ENCODE measurements around the gene CYTH1. TPM values are rescaled to one million over a fixed set of nuclear protein-coding genes. Genes with fewer than 3 reads are reported as not detected.

CYTH1 gene
- total RNA-seq, 1 experiment from 2014 or later, result 40.3 TPM

DNA sequence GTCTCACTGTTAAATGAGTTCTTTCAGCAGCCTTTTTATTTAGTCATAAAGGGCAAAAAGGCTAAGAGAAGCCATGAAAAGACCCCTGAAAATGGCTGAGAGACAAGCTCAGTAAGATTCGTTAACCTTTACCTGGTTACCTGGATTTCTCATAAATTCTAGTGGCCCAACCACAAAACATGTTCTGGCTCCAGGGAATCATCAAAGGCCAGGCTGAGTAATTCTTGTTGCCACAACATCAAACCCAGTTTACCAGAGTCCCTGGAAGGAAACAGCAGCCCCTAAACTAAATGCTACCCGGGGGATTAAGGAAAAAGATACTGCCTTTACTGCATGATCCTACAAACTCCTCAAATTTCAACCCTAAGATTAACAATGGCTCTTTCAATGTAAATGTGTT, 15.8 kb downstream of the CYTH1 start:
- Histone ChIP-seq H3K27me3 (ENCODE audit: insufficient read depth, low read depth) (no peaks in the 10 kb centered on the region), H3K36me3 (ENCODE audit: low read depth) (no peaks in the 10 kb centered on the region), H3K79me2 (ENCODE audit: low read depth) (no peaks in the 10 kb centered on the region), H3K4me2 (no peak overlapping the region), H3K27ac (no peak overlapping the region), H3K4me3 (no peak overlapping the region), H4K20me1 (ENCODE audit: insufficient read depth) (no peaks in the 10 kb centered on the region), H2AFZ (no peak overlapping the region), H3K9me3 (ENCODE audit: insufficient read depth, low read depth) (no peaks in the 10 kb centered on the region), H3K4me1 (replicated peaks; ENCODE audit: insufficient read depth) (peaks cover 9% of the 10 kb centered on the region; the same call in 1 of the 2 replicates), H3K9me2 (ENCODE audit: insufficient read depth) (no peaks in the 10 kb centered on the region), H3F3A (ENCODE audit: insufficient read depth, low read depth) (no peaks in the 10 kb centered on the region; the same call in 1 of the 2 replicates)
- TF ChIP-seq EZH2 (IDR thresholded peaks at IDR 0.05; ENCODE audit: low read depth), result no peak
- TF ChIP-seq, protein P1, sequence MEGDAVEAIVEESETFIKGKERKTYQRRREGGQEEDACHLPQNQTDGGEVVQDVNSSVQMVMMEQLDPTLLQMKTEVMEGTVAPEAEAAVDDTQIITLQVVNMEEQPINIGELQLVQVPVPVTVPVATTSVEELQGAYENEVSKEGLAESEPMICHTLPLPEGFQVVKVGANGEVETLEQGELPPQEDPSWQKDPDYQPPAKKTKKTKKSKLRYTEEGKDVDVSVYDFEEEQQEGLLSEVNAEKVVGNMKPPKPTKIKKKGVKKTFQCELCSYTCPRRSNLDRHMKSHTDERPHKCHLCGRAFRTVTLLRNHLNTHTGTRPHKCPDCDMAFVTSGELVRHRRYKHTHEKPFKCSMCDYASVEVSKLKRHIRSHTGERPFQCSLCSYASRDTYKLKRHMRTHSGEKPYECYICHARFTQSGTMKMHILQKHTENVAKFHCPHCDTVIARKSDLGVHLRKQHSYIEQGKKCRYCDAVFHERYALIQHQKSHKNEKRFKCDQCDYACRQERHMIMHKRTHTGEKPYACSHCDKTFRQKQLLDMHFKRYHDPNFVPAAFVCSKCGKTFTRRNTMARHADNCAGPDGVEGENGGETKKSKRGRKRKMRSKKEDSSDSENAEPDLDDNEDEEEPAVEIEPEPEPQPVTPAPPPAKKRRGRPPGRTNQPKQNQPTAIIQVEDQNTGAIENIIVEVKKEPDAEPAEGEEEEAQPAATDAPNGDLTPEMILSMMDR (conservative IDR thresholded peaks at IDR 0.05), result no peak
- intact Hi-C loops (cut with micrococcal nuclease; ENCODE audit: unreplicated experiment), result no loop called here
- CTCF ChIA-PET, result interaction anchor here (0.6 to 0.8 kb wide), 2 partner anchors 76 to 88 kb away, joined by 8 to 19 read pairs; no protein-coding TSS in a partner anchor
- no TSS peak for BruUV-seq (replicated peaks)
- DNase-seq, result no peak
- POLR2A ChIA-PET (ENCODE audit: unreplicated experiment), result interaction anchor here (0.7 kb wide), 1 partner anchor 467 kb away, joined by 11 read pairs; no protein-coding TSS in a partner anchor

DNA sequence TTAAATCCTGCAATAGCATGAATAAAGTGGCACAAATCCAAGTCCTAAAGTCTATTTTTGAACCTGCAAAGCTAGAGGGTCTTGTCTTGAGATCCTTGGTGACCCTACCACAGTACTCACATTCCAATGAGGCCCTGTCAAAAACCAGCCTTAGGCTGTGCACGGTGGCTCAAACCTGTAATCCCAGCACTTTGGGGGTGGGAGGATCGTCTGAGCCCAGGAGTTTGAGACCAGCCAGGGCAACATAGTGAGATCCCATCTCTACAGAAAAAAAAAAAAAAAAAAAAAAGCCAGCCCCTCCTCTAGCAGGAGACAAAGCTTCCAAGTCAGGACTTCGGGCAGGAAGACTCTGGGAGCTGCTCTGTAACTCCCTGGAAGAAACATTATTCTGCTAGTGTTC, 16.3 kb downstream of the CYTH1 start:
- H3F3A ChIP-seq (ENCODE audit: insufficient read depth, low read depth), result no peaks in the 10 kb centered on the region; the same call in 1 of the 2 replicates
- no peak overlapping the region for H2AFZ ChIP-seq
- H3K27ac ChIP-seq, result no peak overlapping the region
- H3K27me3 ChIP-seq (ENCODE audit: insufficient read depth, low read depth), result no peaks in the 10 kb centered on the region
- no TSS peak for BruUV-seq (replicated peaks)
- H3K4me2 ChIP-seq, result no peak overlapping the region
- H4K20me1 ChIP-seq (ENCODE audit: insufficient read depth), result no peaks in the 10 kb centered on the region
- ChIA-PET CTCF (interaction anchor here (0.6 to 0.8 kb wide), 2 partner anchors 77 to 89 kb away, joined by 8 to 19 read pairs; no protein-coding TSS in a partner anchor), POLR2A (ENCODE audit: unreplicated experiment) (interaction anchor here (0.7 kb wide), 1 partner anchor 467 kb away, joined by 11 read pairs; no protein-coding TSS in a partner anchor)
- intact Hi-C loops (cut with micrococcal nuclease; ENCODE audit: unreplicated experiment), result no loop called here
- H3K36me3 ChIP-seq (ENCODE audit: low read depth), result no peaks in the 10 kb centered on the region
- H3K4me1 ChIP-seq (replicated peaks; ENCODE audit: insufficient read depth), result peaks cover 9% of the 10 kb centered on the region; the same call in 1 of the 2 replicates
- H3K79me2 ChIP-seq (ENCODE audit: low read depth), result no peaks in the 10 kb centered on the region
- no peaks in the 10 kb centered on the region for H3K9me3 ChIP-seq (ENCODE audit: insufficient read depth, low read depth)
- DNase-seq, result no peak
- H3K9me2 ChIP-seq (ENCODE audit: insufficient read depth), result no peaks in the 10 kb centered on the region
- no peak overlapping the region for H3K4me3 ChIP-seq
- TF ChIP-seq, protein P1 (conservative IDR thresholded peaks at IDR 0.05), result no peak

DNA sequence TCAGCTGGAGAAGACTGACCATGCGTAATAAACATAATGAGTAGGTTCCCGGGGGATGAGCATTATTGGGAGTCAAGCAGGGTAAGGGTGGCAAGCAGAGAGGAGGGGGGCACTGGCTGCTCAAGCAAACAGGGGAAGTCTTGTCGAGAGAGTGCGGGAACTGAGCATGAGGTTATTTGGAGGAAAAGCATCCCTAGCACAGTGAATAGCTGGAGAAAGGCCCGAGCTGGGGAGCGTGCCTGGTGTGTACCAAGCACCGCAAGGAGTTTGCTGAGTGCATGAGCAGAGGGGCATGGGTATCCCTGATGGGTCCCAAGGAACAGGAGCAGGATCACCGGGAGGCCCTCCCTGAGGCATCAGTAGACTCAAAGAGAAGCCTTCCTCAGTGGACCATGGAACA, 17.2 kb downstream of the CYTH1 start:
- intact Hi-C loops (cut with micrococcal nuclease; ENCODE audit: unreplicated experiment), result no loop called here
- H3K79me2 ChIP-seq (ENCODE audit: low read depth), result no peaks in the 10 kb centered on the region
- no peaks in the 10 kb centered on the region for H3K27me3 ChIP-seq (ENCODE audit: insufficient read depth, low read depth)
- no peaks in the 10 kb centered on the region for H3K9me2 ChIP-seq (ENCODE audit: insufficient read depth)
- TF ChIP-seq EZH2 (IDR thresholded peaks at IDR 0.05; ENCODE audit: low read depth), result no peak
- TF ChIP-seq, protein P1 (conservative IDR thresholded peaks at IDR 0.05), result no peak
- H3K27ac ChIP-seq, result no peak overlapping the region
- H3F3A ChIP-seq (ENCODE audit: insufficient read depth, low read depth), result no peaks in the 10 kb centered on the region; the same call in 1 of the 2 replicates
- H3K4me2 ChIP-seq, result no peak overlapping the region
- no peaks in the 10 kb centered on the region for H3K36me3 ChIP-seq (ENCODE audit: low read depth)
- H3K4me1 ChIP-seq (replicated peaks; ENCODE audit: insufficient read depth), result peaks cover 9% of the 10 kb centered on the region; the same call in 1 of the 2 replicates
- BruUV-seq (replicated peaks), result no TSS peak
- CTCF ChIA-PET, result no interaction called here
- POLR2A ChIA-PET (ENCODE audit: unreplicated experiment), result interaction anchor here (0.6 kb wide), 1 partner anchor 717 kb away, joined by 5 read pairs; no protein-coding TSS in a partner anchor
- no peaks in the 10 kb centered on the region for H3K9me3 ChIP-seq (ENCODE audit: insufficient read depth, low read depth)
- no peaks in the 10 kb centered on the region for H4K20me1 ChIP-seq (ENCODE audit: insufficient read depth)
- no peak for DNase-seq
- no peak overlapping the region for H2AFZ ChIP-seq
- H3K4me3 ChIP-seq, result no peak overlapping the region
